ENCODE measurements around the gene ICA1. TPM values are rescaled to one million over a fixed set of nuclear protein-coding genes. Genes with fewer than 3 reads are reported as not detected.
"Not testable (repeated sequence)": the region's sequence is repeated elsewhere in the genome, so short reads cannot be mapped to it uniquely, and the experiment has no call there.

ICA1 gene
- total RNA-seq, 2 experiments from 2014 or later = 2.3 to 2.4 TPM

DNA sequence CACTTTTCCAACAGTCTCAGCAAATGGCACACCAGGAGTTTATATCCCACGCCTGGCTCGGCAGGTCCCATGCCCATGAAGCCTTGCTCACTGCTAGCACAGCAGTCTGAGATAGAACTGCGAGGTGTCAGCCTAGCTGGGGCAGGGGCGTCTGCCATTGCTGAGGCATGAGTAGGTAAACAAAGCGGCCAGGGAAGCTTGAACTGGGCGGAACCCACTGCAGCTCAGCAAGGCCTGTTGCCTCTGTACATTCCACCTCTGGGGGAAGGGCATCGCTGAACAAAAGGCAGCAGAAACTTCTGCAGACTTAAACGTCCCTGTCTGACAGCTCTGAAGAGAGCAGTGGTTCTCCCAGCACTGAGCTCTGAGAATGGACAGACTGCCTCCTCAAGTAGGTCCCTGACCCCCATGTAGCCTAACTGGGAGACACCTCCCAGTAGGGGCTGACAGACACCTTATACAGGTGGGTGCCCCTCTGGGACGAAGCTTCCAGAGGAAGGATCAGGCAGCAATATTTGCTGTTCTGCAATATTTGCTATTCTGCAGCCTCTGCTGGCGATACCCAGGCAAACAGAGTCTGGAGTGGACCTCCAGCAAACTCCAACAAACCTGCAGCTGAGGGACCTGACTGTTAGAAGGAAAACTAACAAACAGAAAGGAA, 22.1 kb downstream of the ICA1 start:
- Mint-ChIP-seq H3K9me3 (peaks cover 25% of the 10 kb centered on the region), H3K27me3 (peaks cover 17% of the 10 kb centered on the region)
- H3K36me3 Mint-ChIP-seq; H3K4me3 Mint-ChIP-seq; DNase-seq; CTCF ChIA-PET; H3K4me1 Mint-ChIP-seq (ENCODE audit: low read depth); H3K27ac Mint-ChIP-seq; intact Hi-C loops (cut with micrococcal nuclease); POLR2A ChIA-PET: not testable (repeated sequence)

GRCh38 chr7:8236780-8237407, 25.1 kb downstream of the ICA1 start:
- DNase-seq = no peak
- H3K27ac Mint-ChIP-seq = no peak overlapping the region
- peaks cover under 1% of the 10 kb centered on the region for H3K9me3 Mint-ChIP-seq
- H3K36me3 Mint-ChIP-seq = no peaks in the 10 kb centered on the region
- CTCF ChIA-PET = no interaction called here
- intact Hi-C loops (cut with micrococcal nuclease) = no loop called here
- POLR2A ChIA-PET = no interaction called here
- peaks cover 13% of the 10 kb centered on the region for H3K27me3 Mint-ChIP-seq
- no peak overlapping the region for H3K4me3 Mint-ChIP-seq
- no peaks in the 10 kb centered on the region for H3K4me1 Mint-ChIP-seq (ENCODE audit: low read depth)

DNA sequence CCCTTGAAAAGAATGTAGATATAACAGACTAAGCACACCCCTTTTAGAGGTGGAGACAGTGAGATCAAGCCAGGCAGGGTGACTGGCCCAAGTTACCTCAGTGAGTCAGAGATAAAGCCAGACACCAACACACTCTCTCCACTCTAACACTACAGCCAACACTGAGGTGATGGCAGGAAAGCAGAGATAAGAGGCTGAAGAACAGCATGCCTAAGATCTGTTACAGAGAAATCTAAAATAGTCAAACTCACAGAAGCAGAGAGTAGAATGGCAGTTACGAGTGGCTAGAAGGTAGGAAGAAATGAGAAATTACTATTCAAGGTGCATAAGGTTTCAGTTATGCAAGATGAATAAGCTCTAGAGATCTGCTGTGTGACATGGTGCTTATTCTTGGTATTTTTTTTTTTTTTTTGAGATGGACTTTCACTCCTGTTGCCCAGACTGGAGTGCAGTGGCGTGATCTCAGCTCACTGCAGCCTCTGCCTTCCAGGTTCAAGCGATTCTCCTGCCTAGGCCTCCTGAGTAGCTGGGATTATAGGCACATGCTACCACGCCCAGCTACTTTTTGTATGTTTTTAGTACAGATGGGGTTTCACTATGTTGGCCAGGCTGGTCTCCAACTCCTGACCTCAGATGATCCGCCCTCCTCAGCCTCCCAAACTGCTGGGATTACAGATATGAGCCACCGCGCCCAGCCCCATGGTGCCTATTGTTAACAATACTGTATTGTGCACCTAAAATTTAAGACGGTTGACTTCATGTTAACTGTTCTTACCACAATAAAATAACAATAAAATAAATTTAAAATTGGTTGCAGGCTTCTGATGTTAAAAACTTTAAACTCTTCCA, 28.7 kb downstream of the ICA1 start:
- H3K4me1 Mint-ChIP-seq (ENCODE audit: low read depth) = no peaks in the 10 kb centered on the region
- CTCF ChIA-PET = interaction anchor here (2.1 kb wide), 1 partner anchor 63 kb away, joined by 6 read pairs; no protein-coding TSS in a partner anchor
- no peak overlapping the region for H3K4me3 Mint-ChIP-seq
- POLR2A ChIA-PET = no interaction called here
- H3K36me3 Mint-ChIP-seq = no peaks in the 10 kb centered on the region
- intact Hi-C loops (cut with micrococcal nuclease) = loop anchor here (5.0 kb wide), 1 partner anchor 64 kb away; no protein-coding TSS in a partner anchor
- no peak for DNase-seq
- H3K27me3 Mint-ChIP-seq = peaks cover 3% of the 10 kb centered on the region
- no peak overlapping the region for H3K27ac Mint-ChIP-seq
- no peaks in the 10 kb centered on the region for H3K9me3 Mint-ChIP-seq

GRCh38 chr7:8229927-8230326, 32.0 kb downstream of the ICA1 start:
- H3K36me3 Mint-ChIP-seq = no peaks in the 10 kb centered on the region
- intact Hi-C loops (cut with micrococcal nuclease) = loop anchor here (5.0 kb wide), 1 partner anchor 67 kb away; no protein-coding TSS in a partner anchor
- ChIA-PET CTCF (no interaction called here), POLR2A (no interaction called here)
- no peak overlapping the region for H3K27ac Mint-ChIP-seq
- no peak overlapping the region for H3K4me3 Mint-ChIP-seq
- no peak for DNase-seq
- H3K9me3 Mint-ChIP-seq = no peaks in the 10 kb centered on the region
- peaks cover 11% of the 10 kb centered on the region for H3K27me3 Mint-ChIP-seq
- no peaks in the 10 kb centered on the region for H3K4me1 Mint-ChIP-seq (ENCODE audit: low read depth)

GRCh38 chr7:8228766-8229674, 32.9 kb downstream of the ICA1 start:
- CTCF ChIA-PET = no interaction called here
- Mint-ChIP-seq H3K36me3 (no peaks in the 10 kb centered on the region), H3K4me1 (ENCODE audit: low read depth) (no peaks in the 10 kb centered on the region)

DNA sequence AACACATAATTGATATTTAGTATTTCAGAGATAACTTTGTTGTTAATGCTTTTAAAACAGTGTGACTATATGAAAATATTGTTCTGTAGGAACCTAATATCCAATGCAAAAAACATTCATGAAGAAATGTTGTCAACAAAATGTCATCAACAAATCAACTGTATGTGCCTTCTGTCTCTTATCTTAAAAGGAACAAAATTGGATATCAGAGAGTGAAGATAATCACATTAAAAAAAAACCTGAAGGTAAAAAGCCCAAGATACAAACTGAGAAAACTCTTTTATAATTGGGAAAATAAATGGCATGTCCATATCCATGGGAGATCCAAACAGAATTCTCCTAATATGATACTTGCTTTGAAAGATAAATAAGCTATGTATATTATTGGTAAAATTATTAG, 33.9 kb downstream of the ICA1 start:
- no peak for DNase-seq
- POLR2A ChIA-PET = no interaction called here
- no peaks in the 10 kb centered on the region for H3K36me3 Mint-ChIP-seq
- intact Hi-C loops (cut with micrococcal nuclease) = no loop called here
- CTCF ChIA-PET = no interaction called here
- H3K4me3 Mint-ChIP-seq = no peak overlapping the region
- no peaks in the 10 kb centered on the region for H3K9me3 Mint-ChIP-seq
- no peak overlapping the region for H3K27ac Mint-ChIP-seq
- peaks cover 12% of the 10 kb centered on the region for H3K27me3 Mint-ChIP-seq
- no peaks in the 10 kb centered on the region for H3K4me1 Mint-ChIP-seq (ENCODE audit: low read depth)

More at GRCh38 chr7:8228766-8229674, 32.9 kb downstream of the ICA1 start:
- intact Hi-C loops (cut with micrococcal nuclease) = no loop called here
- no peak overlapping the region for H3K27ac Mint-ChIP-seq
- no peak for DNase-seq
- H3K27me3 Mint-ChIP-seq = peaks cover 11% of the 10 kb centered on the region
- no peak overlapping the region for H3K4me3 Mint-ChIP-seq
- no peaks in the 10 kb centered on the region for H3K9me3 Mint-ChIP-seq
- POLR2A ChIA-PET = no interaction called here

GRCh38 chr7:8227261-8227660, 34.7 kb downstream of the ICA1 start:
- ChIA-PET POLR2A (no interaction called here), CTCF (no interaction called here)
- intact Hi-C loops (cut with micrococcal nuclease) = no loop called here
- H3K27ac Mint-ChIP-seq = no peak overlapping the region
- H3K36me3 Mint-ChIP-seq = no peaks in the 10 kb centered on the region
- no peak overlapping the region for H3K4me3 Mint-ChIP-seq
- peaks cover 12% of the 10 kb centered on the region for H3K27me3 Mint-ChIP-seq
- no peaks in the 10 kb centered on the region for H3K4me1 Mint-ChIP-seq (ENCODE audit: low read depth)
- no peak for DNase-seq
- H3K9me3 Mint-ChIP-seq = no peaks in the 10 kb centered on the region

DNA sequence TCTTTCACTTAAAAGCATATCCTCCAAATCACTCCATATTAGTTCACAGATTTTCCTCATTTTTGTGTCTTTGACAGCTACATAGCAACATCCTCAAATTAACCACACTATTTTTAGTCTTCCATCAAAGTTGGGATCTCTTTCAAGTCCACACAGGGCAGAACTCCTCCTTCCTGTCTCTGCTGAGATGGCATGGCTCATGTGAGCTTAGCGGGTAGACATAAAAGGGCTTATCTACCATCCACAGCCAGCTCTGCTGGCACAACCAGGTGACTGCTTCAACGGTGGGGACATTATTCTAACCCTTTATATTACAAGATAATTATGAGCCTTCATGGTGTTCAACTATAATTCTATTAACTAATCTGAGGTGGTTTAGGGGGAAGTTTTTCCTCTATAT, 35.5 kb downstream of the ICA1 start:
- Mint-ChIP-seq H3K9me3 (no peaks in the 10 kb centered on the region), H3K4me1 (ENCODE audit: low read depth) (no peaks in the 10 kb centered on the region), H3K4me3 (no peak overlapping the region), H3K27me3 (peaks cover 12% of the 10 kb centered on the region), H3K27ac (no peak overlapping the region), H3K36me3 (no peaks in the 10 kb centered on the region)
- ChIA-PET POLR2A (no interaction called here), CTCF (no interaction called here)
- intact Hi-C loops (cut with micrococcal nuclease) = no loop called here
- DNase-seq = no peak

DNA sequence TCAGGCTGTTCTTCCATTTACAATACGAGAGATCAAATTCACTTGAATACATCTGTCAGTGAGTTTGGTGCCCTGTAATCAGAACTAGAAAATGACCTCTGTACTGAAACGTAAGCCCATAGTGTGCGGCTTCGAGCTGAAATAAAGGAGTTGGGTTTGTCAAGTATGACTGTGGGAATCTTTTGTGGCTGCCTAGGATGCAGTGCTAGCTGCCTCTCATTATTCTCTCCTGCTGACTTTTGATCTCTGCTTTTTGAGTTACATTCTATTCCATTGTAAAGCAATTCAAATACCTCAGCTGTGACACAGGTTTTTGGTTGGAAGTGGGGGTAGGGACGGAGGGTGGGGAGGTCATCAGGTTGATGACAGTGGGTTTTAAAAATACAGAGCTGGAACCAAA, 40.4 kb downstream of the ICA1 start:
- peaks cover 2% of the 10 kb centered on the region for H3K4me1 Mint-ChIP-seq (ENCODE audit: low read depth)
- ChIA-PET CTCF (interaction anchor here (0.7 to 1.3 kb wide), 3 partner anchors 10 to 627 kb away, joined by 3 to 4 read pairs (median 3); no protein-coding TSS in a partner anchor), POLR2A (no interaction called here)
- H3K9me3 Mint-ChIP-seq = no peaks in the 10 kb centered on the region
- intact Hi-C loops (cut with micrococcal nuclease) = no loop called here
- no peak for DNase-seq
- no peak overlapping the region for H3K4me3 Mint-ChIP-seq
- no peak overlapping the region for H3K27ac Mint-ChIP-seq
- peaks cover 6% of the 10 kb centered on the region for H3K27me3 Mint-ChIP-seq
- H3K36me3 Mint-ChIP-seq = no peaks in the 10 kb centered on the region

DNA sequence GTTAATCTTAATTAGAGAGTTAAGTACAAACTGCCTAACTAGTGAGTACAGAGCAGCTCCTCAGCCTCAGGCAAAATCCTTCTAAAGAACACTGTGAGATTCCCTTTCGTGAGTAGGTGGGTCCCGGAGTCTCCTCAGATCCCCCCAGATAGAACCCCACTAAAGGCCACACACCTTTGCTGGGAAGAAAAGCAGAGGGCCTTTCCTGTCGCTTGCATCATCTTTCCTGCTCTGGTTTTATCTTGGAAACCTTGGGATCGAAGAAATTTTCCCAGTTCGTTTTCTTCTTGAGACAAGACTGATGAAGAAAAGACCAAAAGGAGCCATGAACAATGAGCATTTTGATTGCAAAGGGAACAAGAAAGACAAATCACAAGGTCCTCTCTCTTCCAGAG, 40.9 kb downstream of the ICA1 start:
- CTCF ChIA-PET = interaction anchor here (0.9 kb wide), 1 partner anchor 626 kb away, joined by 3 read pairs; no protein-coding TSS in a partner anchor
- no peak for DNase-seq
- Mint-ChIP-seq H3K4me1 (ENCODE audit: low read depth) (peaks cover 2% of the 10 kb centered on the region), H3K27ac (no peak overlapping the region), H3K36me3 (no peaks in the 10 kb centered on the region), H3K9me3 (no peaks in the 10 kb centered on the region), H3K4me3 (no peak overlapping the region), H3K27me3 (peaks cover 3% of the 10 kb centered on the region)
- POLR2A ChIA-PET = no interaction called here
- intact Hi-C loops (cut with micrococcal nuclease) = no loop called here

DNA sequence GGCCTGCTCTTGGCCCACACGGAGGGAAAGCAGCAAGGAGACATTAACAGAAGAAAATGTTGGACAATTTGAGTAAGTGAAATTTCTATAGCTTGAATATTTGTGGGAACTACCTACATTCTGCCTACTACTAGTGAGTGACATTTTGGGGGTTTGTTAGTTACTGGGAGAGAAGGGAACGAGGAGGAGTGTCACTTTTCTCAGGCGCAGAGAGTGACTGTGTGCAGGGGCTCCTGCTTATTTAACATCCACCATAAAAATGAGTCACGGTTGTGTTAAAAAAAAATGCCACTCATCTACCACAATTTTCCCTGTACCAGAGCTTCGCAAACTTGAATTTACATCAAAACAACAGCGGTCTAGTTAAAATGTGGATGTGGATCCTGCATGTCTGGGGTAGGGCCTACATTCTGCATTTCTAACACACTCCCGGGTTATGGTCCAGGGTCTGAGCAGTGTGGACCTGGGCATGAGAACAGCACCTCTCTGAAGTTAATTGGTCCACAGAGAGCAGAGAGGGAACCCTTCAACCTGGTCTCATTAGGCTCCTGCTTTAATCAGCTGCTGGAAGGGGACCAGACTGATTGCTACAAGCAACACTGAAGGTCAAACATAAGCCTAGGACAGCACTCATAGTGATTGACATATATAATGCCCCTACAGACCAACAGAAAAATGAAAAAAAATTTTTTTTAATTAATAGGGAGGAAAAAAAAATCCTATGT, 41.4 kb downstream of the ICA1 start:
- Mint-ChIP-seq H3K9me3 (no peaks in the 10 kb centered on the region), H3K4me3 (no peak overlapping the region), H3K27me3 (peaks cover 1% of the 10 kb centered on the region), H3K27ac (no peak overlapping the region), H3K4me1 (ENCODE audit: low read depth) (peaks cover 2% of the 10 kb centered on the region), H3K36me3 (no peaks in the 10 kb centered on the region)
- CTCF ChIA-PET = interaction anchor here (2.5 kb wide), 1 partner anchor 540 kb away, joined by 10 read pairs; no protein-coding TSS in a partner anchor
- no peak for DNase-seq
- POLR2A ChIA-PET = no interaction called here
- intact Hi-C loops (cut with micrococcal nuclease) = no loop called here
